NB4 (cell line): ENCODE measurements around the gene STIM1.

Source experiments
- DNase-seq: peaks from one replicate; pipeline ENCODE4 v3.0.0; 2010; ENCODE audit warnings: low read depth
- H3K4me3 ChIP-seq: one replicate; pipeline ENCODE4 v1.5.1; 2011; ENCODE audit warnings: mild to moderate bottlenecking, low read depth, low read length, moderate library complexity
- MYC ChIP-seq: IDR thresholded peaks from 2 replicates; pipeline ENCODE4 v1.6.1; 2011; ENCODE audit warnings: low read depth, low read length
- POLR2A ChIP-seq: IDR thresholded peaks from 2 replicates; pipeline ENCODE4 v1.6.1; 2011; ENCODE audit warnings: mild to moderate bottlenecking; ENCODE audit not compliant: insufficient read length; ENCODE audit errors: extremely low read depth
- TF ChIP-seq, protein P1 (sequence below): IDR thresholded peaks from 2 replicates; pipeline ENCODE4 v1.6.1; 2011; ENCODE audit warnings: low read depth, low read length
- TF ChIP-seq, protein P2 (sequence below): IDR thresholded peaks from one replicate; pipeline ENCODE4 v1.5.1; 2012; ENCODE audit warnings: low read depth, low read length

The STIM1 gene

DNA sequence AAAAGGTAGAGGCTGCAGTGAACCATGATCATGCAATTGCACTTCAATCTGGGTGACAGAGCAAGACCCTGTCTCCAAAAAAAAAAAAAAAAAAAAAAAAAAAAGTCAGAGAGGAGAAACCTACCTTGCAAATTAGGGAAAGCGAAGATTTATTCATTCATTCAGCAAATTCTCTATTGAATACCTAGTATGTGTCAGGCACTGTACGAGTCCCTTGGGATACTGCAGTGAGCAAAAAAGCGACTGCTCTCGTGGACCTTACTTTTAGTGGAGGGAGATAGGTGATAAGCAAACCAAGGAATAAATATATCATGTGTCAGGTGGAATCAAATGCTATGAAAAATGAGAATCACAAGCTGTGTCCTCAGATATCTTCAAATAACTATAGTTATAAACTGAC, 101.3 kb downstream of the STIM1 start:
- no peak for DNase-seq
- TF ChIP-seq, protein P1, sequence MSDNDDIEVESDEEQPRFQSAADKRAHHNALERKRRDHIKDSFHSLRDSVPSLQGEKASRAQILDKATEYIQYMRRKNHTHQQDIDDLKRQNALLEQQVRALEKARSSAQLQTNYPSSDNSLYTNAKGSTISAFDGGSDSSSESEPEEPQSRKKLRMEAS: no peak
- no peak for TF ChIP-seq MYC
- no peak for TF ChIP-seq POLR2A
- no peak overlapping the region for H3K4me3 ChIP-seq

DNA sequence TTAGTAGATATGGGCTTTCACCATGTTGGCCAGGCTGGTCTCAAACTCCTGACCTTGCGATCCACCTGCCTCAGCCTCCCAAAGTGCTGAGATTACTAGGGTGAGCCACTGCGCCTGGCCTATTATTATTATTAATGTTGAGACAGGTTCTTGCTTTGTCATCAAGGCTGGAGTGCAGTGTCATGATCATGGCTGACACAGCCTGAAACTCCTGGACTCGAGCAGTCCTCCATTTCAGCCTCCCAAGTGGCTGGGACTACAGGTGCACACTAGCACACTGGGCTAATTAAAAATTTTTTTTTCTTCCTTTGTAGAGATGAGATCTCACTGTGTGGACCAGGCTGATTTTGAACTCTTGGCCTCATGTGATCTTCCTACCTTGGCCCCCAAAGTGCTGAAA, 102.0 kb downstream of the STIM1 start:
- H3K4me3 ChIP-seq: no peak overlapping the region
- DNase-seq: no peak
- no peak for TF ChIP-seq MYC
- TF ChIP-seq, protein P1: no peak
- TF ChIP-seq, protein P2, sequence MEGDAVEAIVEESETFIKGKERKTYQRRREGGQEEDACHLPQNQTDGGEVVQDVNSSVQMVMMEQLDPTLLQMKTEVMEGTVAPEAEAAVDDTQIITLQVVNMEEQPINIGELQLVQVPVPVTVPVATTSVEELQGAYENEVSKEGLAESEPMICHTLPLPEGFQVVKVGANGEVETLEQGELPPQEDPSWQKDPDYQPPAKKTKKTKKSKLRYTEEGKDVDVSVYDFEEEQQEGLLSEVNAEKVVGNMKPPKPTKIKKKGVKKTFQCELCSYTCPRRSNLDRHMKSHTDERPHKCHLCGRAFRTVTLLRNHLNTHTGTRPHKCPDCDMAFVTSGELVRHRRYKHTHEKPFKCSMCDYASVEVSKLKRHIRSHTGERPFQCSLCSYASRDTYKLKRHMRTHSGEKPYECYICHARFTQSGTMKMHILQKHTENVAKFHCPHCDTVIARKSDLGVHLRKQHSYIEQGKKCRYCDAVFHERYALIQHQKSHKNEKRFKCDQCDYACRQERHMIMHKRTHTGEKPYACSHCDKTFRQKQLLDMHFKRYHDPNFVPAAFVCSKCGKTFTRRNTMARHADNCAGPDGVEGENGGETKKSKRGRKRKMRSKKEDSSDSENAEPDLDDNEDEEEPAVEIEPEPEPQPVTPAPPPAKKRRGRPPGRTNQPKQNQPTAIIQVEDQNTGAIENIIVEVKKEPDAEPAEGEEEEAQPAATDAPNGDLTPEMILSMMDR: no peak
- no peak for TF ChIP-seq POLR2A

DNA sequence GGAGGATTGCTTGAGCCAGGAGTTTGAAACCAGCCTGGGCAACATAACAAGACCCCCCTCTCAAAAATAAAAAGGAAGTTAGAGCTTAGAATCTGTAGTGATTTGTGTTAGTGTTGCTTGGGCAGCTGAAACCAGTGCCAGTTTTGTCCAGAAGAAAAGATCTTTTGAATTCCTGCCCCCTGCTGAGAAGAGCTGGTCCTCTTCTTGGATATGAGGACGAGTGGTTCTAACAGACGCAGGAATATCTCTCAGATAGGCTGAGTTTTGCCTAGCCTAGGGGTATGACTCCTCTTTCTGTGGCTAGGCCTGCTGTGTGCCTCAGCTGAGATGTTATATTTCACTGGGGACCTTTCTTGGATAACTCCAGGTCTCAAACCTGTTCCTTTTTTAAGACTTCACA, 102.8 kb downstream of the STIM1 start:
- TF ChIP-seq POLR2A (no peak), MYC (no peak)
- TF ChIP-seq, protein P2: no peak
- TF ChIP-seq, protein P1: no peak
- DNase-seq: no peak
- H3K4me3 ChIP-seq: no peak overlapping the region

DNA sequence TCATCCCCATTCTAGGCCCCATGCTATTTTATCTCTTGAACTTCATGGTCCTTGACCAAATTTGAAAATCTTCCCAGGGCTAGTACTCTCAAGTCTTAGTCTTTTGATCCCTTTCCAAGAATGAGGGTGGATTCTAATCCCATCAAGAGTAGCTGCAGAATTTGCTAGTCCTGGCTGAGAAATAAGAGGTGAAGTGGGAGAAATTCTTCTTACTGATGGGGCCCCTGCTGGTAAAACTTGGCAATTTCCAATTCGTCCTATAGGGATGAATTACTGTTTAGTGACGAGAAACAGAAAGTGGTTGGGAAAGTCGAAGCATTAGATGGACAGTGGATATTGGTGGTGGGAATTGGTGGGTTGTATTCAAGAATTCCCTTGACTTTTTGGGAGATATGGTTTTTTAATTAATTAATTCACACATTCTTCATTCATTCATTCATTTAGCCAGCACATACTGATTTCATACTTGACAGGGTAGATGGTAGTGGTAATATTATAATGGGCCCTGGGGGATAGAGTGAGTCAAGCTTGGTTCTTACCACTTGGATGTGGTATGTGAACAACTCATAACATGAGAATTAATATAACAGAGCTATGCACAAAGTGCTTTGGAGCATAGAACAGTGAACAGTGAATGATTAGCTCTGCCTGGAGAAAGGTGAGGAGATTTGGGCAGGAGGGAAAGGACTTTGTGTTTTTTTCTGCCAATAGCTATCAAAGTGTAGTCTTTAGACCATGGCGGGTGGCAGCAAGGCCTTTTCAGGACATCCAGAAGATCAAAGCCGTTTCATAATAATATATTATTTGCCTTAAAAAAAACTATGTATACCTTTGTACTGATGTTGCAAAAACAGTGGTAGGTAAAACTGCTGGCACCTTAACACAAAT, 103.8 kb downstream of the STIM1 start:
- no peak overlapping the region for H3K4me3 ChIP-seq
- peak; percentile 71 for DNase-seq
- TF ChIP-seq, protein P1: no peak
- TF ChIP-seq, protein P2: peak; percentile 30

DNA sequence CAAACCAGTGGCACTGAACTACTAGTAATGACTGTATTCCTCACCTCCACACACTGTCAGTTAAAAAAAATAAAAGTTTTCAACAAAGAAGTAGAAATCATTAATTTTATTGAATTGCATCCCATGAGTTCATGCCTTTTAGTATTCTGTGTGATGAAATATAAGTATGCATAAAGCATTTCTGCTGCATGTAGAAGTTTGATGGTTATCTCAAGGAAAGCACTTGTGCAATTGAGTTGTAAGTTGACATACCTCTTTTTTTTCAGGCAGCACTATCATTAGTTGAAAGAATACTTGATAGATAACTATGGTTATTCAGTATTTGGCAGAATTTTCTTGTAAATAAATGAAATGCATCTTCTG, 104.4 kb downstream of the STIM1 start:
- DNase-seq: peak; percentile 27
- TF ChIP-seq MYC (no peak), POLR2A (no peak)
- TF ChIP-seq, protein P1: no peak
- TF ChIP-seq, protein P2: no peak
- no peak overlapping the region for H3K4me3 ChIP-seq

DNA sequence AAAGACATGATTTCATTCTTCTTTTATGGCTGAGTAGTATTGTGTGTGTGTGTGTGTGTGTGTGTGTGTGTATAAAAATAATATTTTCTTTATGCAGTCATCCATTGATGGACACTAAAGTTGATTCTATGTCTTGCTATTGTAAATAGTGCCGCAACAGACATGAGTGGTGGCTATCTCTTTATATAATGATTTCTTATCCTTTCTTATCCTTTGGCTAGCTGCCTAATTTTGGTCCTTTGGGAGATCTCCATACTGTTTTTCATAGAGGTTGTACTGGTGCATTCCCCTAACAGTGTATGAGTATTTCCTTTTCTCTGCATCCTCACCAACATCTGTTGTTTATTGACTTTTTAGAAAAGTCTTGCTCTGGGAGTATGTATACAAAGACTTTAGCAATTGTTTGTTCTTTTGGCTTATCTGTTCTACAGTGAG, 107.0 kb downstream of the STIM1 start:
- H3K4me3 ChIP-seq: no peak overlapping the region
- DNase-seq: no peak
- no peak for TF ChIP-seq POLR2A
- TF ChIP-seq, protein P2: no peak
- TF ChIP-seq, protein P1: no peak
